ENCODE data around the gene CMTM5.

CMTM5 gene

GRCh38 chr14:23407516-23408306 lies 30.9 kb downstream of the CMTM5 start, which contains the start of gene MYH6:
Gene MYH6, minus strand, starts transcription at chr14:23408273. Its CDS starts 1,050 bp downstream, at chr14:23407223.
- TF ChIP-seq SIN3A (IDR thresholded peaks at IDR 0.05; ENCODE audit: borderline replicate concordance, insufficient read depth, low read length) (no peak), FOXP2 (optimal IDR thresholded peaks at IDR 0.05; ENCODE audit: borderline replicate concordance, extremely low read depth, extremely low read length, insufficient read depth) (no peak), POLR2AphosphoS5 (IDR thresholded peaks at IDR 0.05; ENCODE audit: low read depth, low read length) (no peak)

- TF ChIP-seq POLR2AphosphoS5 (IDR thresholded peaks at IDR 0.05; ENCODE audit: low read depth, low read length) (no peak), FOXP2 (optimal IDR thresholded peaks at IDR 0.05; ENCODE audit: borderline replicate concordance, extremely low read depth, extremely low read length, insufficient read depth) (no peak), TAF1 (IDR thresholded peaks at IDR 0.05; ENCODE audit: borderline replicate concordance, insufficient read depth, low read length) (no peak), SIN3A (IDR thresholded peaks at IDR 0.05; ENCODE audit: borderline replicate concordance, insufficient read depth, low read length) (no peak), REST (IDR thresholded peaks at IDR 0.05; ENCODE audit: insufficient read depth in 1 of 2, low read depth in 2 of 2, low read length in 2 of 2) (no peak)
Measured at GRCh38 chr14:23408307-23408630, 31.4 kb downstream of the CMTM5 start.

- no peak for TF ChIP-seq TAF1 (IDR thresholded peaks at IDR 0.05; ENCODE audit: borderline replicate concordance, insufficient read depth, low read length)
- TF ChIP-seq POLR2AphosphoS5 (IDR thresholded peaks at IDR 0.05; ENCODE audit: low read depth, low read length): no peak
- no peak for TF ChIP-seq FOXP2 (optimal IDR thresholded peaks at IDR 0.05; ENCODE audit: borderline replicate concordance, extremely low read depth, extremely low read length, insufficient read depth)
- TF ChIP-seq REST (IDR thresholded peaks at IDR 0.05; ENCODE audit: insufficient read depth in 1 of 2, low read depth in 2 of 2, low read length in 2 of 2): no peak
- no peak for TF ChIP-seq SIN3A (IDR thresholded peaks at IDR 0.05; ENCODE audit: borderline replicate concordance, insufficient read depth, low read length)
Measured at GRCh38 chr14:23409475-23409874, 32.6 kb downstream of the CMTM5 start.

GRCh38 chr14:23409966-23410635 lies 33.3 kb downstream of the CMTM5 start:
- TF ChIP-seq POLR2AphosphoS5 (IDR thresholded peaks at IDR 0.05; ENCODE audit: low read depth, low read length): no peak
- no peak for TF ChIP-seq REST (IDR thresholded peaks at IDR 0.05; ENCODE audit: insufficient read depth in 1 of 2, low read depth in 2 of 2, low read length in 2 of 2)

GRCh38 chr14:23411563-23412525 lies 35.0 kb downstream of the CMTM5 start:
- no peak for TF ChIP-seq REST (IDR thresholded peaks at IDR 0.05; ENCODE audit: insufficient read depth in 1 of 2, low read depth in 2 of 2, low read length in 2 of 2)
- TF ChIP-seq SIN3A (IDR thresholded peaks at IDR 0.05; ENCODE audit: borderline replicate concordance, insufficient read depth, low read length): no peak
- no peak for TF ChIP-seq POLR2AphosphoS5 (IDR thresholded peaks at IDR 0.05; ENCODE audit: low read depth, low read length)
- no peak for TF ChIP-seq TAF1 (IDR thresholded peaks at IDR 0.05; ENCODE audit: borderline replicate concordance, insufficient read depth, low read length)
- TF ChIP-seq FOXP2 (optimal IDR thresholded peaks at IDR 0.05; ENCODE audit: borderline replicate concordance, extremely low read depth, extremely low read length, insufficient read depth): no peak

All from PFSK-1 (cell line).